Testis (tissue), 3 donors: ENCODE results near the gene STARD7. TPM values are rescaled to one million over a fixed set of nuclear protein-coding genes. Genes with fewer than 3 reads are reported as not detected.

Source experiments
- DNase-seq: peaks from one replicate; pipeline ENCODE4 v3.0.0-alpha.2; 2019
- H3K27ac ChIP-seq, 2 donors: fragments of 200-600 bp; sonication (generic); one replicate each; pipeline ENCODE4 v1.5.1; 2019
- H3K27me3 ChIP-seq: fragments of 200-600 bp; sonication (generic); one replicate; pipeline ENCODE4 v1.5.1; 2019
- H3K36me3 ChIP-seq: fragments of 200-600 bp; sonication (generic); one replicate; pipeline ENCODE4 v1.5.1; 2017; ENCODE audit warnings: low read depth; ENCODE audit errors: missing control alignments
- H3K4me1 ChIP-seq: fragments of 200-600 bp; sonication (generic); one replicate; pipeline ENCODE4 v1.5.1; 2019
- H3K4me3 ChIP-seq, 2 donors: fragments of 200-600 bp; sonication (generic); one replicate each; pipeline ENCODE4 v1.5.1; 2017 to 2019
- H3K9me3 ChIP-seq: fragments of 200-600 bp; sonication (generic); one replicate; pipeline ENCODE4 v1.5.1; 2017
- CTCF ChIP-seq, 3 experiments: fragments of 450-650 bp in 2 of 3; fragments of 200-600 bp in 1 of 3; sonication (generic) in 1 of 3; IDR thresholded peaks; one replicate each; pipeline ENCODE4 v1.5.1; 2016 to 2019; ENCODE audit warnings: antibody characterized with exemption in 3 of 3, mild to moderate bottlenecking in 2 of 3, moderate library complexity in 1 of 3
- POLR2A ChIP-seq: fragments of 450-650 bp; IDR thresholded peaks from one replicate; pipeline ENCODE4 v1.6.1; 2017; ENCODE audit warnings: antibody characterized with exemption, mild to moderate bottlenecking, moderate library complexity
- WGBS, 2 donors: methylation state at CpG; one replicate each; pipeline ENCODE4 v1.1.5; 2018; 5-methylcytosine and 5-hydroxymethylcytosine counted together
- intact Hi-C: fragments of 100-400 bp; cut with DNase I; formaldehyde crosslinking; loops from one replicate; pipeline ENCODE4 v1.15.1; 2023; ENCODE audit warnings: low total_unique reads
- polyA plus RNA-seq: library from polyadenylated mRNA; stranded (reverse); fragments of 350-450 nt; fragmentation: Illumina TruSeq; extraction: RNeasy Lipid Tissue Mini Kit (QIAGEN cat#74804); gene quantifications from one replicate; pipeline ENCODE4 v1.2.3, GENCODE V29; 2014; ENCODE audit warnings: low read depth, low replicate concordance; ENCODE audit not compliant: insufficient read depth
- total RNA-seq, 2 donors: library from RNA; depleted of rRNA; stranded (reverse); fragments of >200 nt; gene quantifications; one replicate each; pipeline ENCODE4 v1.2.3, GENCODE V29; 2016

Gene STARD7
- total and polyA plus RNA-seq, 3 donors from 2014 or later: 58.0 to 96.2 (median 77.7) TPM

- peak within 1 kb of the TSS; percentile 18 to 54 for H3K27ac ChIP-seq
- H3K9me3 ChIP-seq: no peaks in the 10 kb centered on the region
- no peaks in the 10 kb centered on the region for H3K27me3 ChIP-seq
- DNase-seq: peak; percentile 85
- WGBS, 2 donors: 2 to 5% methylated on average over 17 to 80 of the region's 94 CpGs
- no peaks in the 10 kb centered on the region for H3K36me3 ChIP-seq
- H3K4me3 ChIP-seq: peak within 1 kb of the TSS; percentile 43 to 65
- intact Hi-C loops: no loop called here
- peaks cover 33% of the 10 kb centered on the region for H3K4me1 ChIP-seq
- no peak for TF ChIP-seq POLR2A
- TF ChIP-seq CTCF (IDR thresholded peaks at IDR 0.05): no peak
These were observed 63.4 kb downstream of the STARD7 start, which contains the start of gene DUSP2 for GRCh38 chr2:96145036-96145847. Gene DUSP2, minus strand, starts transcription at chr2:96145440. Its CDS starts 86 bp downstream, at chr2:96145354.

DNA sequence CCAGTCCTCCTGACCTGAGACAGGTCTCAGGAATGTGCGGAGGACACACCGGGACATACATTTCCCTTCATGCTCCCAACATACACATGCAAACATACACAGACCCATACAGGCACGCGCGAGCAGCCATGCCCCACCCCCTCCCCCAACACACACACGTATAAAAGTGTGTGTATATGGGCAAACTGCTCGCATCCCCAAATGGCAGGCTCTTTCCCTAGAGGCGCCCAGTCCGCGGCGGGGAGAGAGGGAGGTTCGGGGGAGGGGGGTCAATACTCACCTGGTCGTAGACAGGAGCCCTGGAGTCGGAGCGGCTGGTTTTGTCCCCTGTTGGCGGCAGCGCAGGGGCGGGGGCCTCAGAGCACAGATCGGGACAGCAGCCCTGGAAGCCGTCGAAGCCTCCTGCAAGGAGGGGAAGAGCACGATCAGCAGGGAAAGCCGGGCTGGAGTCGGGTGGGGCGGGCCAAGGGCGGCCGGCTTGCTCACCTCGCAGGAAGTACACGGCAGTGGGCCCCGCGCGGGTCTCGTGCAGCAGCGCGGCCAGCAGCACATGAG lies 64.1 kb downstream of the STARD7 start:
- H3K27ac ChIP-seq: no peak overlapping the region
- intact Hi-C loops: no loop called here
- H3K36me3 ChIP-seq: no peaks in the 10 kb centered on the region
- 8% methylated on average over 33 of the region's 35 CpGs; no CpG with 5 or more reads in 1 of the 2 donors for WGBS, 2 donors
- no peak for TF ChIP-seq CTCF (IDR thresholded peaks at IDR 0.05)
- TF ChIP-seq POLR2A: no peak
- peak overlapping the region; percentile 43 to 65 for H3K4me3 ChIP-seq
- H3K9me3 ChIP-seq: no peaks in the 10 kb centered on the region
- no peaks in the 10 kb centered on the region for H3K27me3 ChIP-seq
- H3K4me1 ChIP-seq: peaks cover 33% of the 10 kb centered on the region
- DNase-seq: no peak

DNA sequence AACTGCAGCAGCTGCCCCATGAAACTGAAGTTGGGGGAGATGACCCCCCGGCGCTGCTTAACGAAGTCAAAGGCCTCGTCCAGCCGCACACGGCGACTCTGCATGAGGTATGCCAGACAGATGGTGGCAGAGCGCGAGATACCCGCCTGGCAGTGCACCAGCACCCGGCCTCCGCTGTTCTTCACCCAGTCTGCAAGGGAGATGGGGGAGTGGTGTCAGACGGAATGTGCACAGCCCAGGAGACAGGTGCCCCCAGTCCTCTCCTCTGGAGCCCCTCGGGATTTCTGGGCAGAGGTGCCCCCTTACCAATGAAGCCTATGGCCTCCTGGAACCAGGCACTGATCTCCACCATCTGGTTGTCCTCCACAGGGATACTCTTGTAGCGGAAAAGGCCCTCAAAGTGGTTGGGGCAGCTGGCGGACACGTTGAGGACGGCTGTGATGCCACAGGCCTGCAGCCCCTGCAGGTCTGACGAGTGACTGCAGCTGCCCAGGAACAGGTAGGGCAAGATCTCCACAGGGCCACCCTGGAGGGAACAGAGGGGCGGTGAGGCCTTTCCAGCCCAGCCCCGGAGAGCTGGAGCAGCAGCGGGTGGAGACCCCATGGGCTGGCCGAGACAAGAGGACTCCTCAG lies 64.7 kb downstream of the STARD7 start:
- DNase-seq: no peak
- Histone ChIP-seq H3K27me3 (no peaks in the 10 kb centered on the region), H3K9me3 (no peaks in the 10 kb centered on the region), H3K4me3 (peak overlapping the region in 1 of 2 donors; percentile 65), H3K36me3 (no peaks in the 10 kb centered on the region), H3K4me1 (peaks cover 32% of the 10 kb centered on the region), H3K27ac (no peak overlapping the region)
- WGBS, 2 donors: 63 to 80% methylated on average over 11 to 23 of the region's 23 CpGs
- intact Hi-C loops: no loop called here
- no peak for TF ChIP-seq CTCF (IDR thresholded peaks at IDR 0.05)
- no peak for TF ChIP-seq POLR2A

DNA sequence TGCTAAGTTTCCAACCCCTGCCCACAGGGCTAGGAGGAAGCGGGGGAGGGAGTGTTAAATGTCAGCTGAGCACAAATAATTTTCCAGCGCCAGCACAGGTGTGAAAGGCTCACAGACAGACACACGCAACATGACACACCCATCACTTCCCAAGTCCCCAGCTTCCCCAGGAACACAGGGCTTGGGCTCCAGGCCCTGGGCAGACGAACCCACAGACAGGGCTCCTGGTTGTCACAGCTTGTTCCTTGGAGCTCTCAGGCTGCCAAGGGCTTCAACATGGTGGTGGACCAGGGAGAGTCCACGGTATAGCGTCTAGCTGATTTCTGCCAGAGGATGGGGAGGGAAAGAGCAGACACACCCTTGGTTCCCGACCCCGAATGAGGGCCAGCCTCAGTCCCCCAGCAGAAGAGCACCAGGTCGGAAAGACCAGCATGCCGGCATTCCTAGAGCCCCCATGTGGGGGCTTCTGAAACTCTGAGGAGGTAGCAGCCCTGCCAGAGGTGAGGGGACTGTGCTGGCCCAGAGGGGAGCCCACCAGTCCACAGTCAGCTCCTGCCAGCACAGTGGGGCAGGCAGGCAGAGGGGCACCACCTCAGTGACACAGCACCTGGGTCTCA lies 65.3 kb downstream of the STARD7 start:
- Histone ChIP-seq H3K4me1 (peaks cover 27% of the 10 kb centered on the region), H3K4me3 (no peak overlapping the region), H3K27me3 (no peaks in the 10 kb centered on the region), H3K36me3 (no peaks in the 10 kb centered on the region), H3K27ac (no peak overlapping the region), H3K9me3 (no peaks in the 10 kb centered on the region)
- intact Hi-C loops: no loop called here
- DNase-seq: no peak
- TF ChIP-seq CTCF (IDR thresholded peaks at IDR 0.05) (no peak), POLR2A (no peak)
- WGBS, 2 donors: 72 to 76% methylated on average over 5 to 10 of the region's 10 CpGs
